Left lung (tissue), 10 donors: Measurements from ENCODE around the gene SOCS7. TPM values are rescaled to one million over a fixed set of nuclear protein-coding genes. Genes with fewer than 3 reads are reported as not detected.

Experiments used
- ATAC-seq: fragments of 200-7000 bp; cut with Tn5 transposase; one replicate; pipeline ENCODE4 v1.9.1; 2020; ENCODE audit warnings: moderate library complexity
- DNase-seq, 4 donors: peaks; one replicate each; pipeline ENCODE4 v3.0.0-alpha.2; 2013 to 2020
- H3K27ac ChIP-seq, 2 donors: fragments of 200-600 bp; sonication (generic) in 1 of 2; one replicate each; pipeline versions ENCODE4 v1.5.0 to v1.8.0; 2020 to 2021
- H3K27me3 ChIP-seq, 2 donors: fragments of 200-600 bp; sonication (generic) in 1 of 2; one replicate each; pipeline versions ENCODE4 v1.5.0 to v1.8.0; 2020 to 2021
- H3K36me3 ChIP-seq, 2 donors: fragments of 200-600 bp; sonication (generic) in 1 of 2; one replicate each; pipeline versions ENCODE4 v1.5.0 to v1.8.0; 2020 to 2021
- H3K4me1 ChIP-seq, 2 donors: fragments of 200-600 bp; one replicate each; pipeline ENCODE4 v1.8.0; 2021
- H3K4me3 ChIP-seq, 2 donors: fragments of 200-600 bp; sonication (generic) in 1 of 2; one replicate each; pipeline versions ENCODE4 v1.5.0 to v1.8.0; 2020 to 2021; ENCODE audit warnings: mild to moderate bottlenecking in 1 of 2
- H3K9me3 ChIP-seq, 2 donors: fragments of 200-600 bp; sonication (generic) in 1 of 2; one replicate each; pipeline versions ENCODE4 v1.5.0 to v1.8.0; 2020 to 2021
- intact Hi-C, 2 donors: fragments of 100-400 bp; cut with DNase I; formaldehyde crosslinking; loops; one replicate each; pipeline versions ENCODE4 v1.11.2 to v1.14.2; 2022
- polyA plus RNA-seq, 6 donors: library from polyadenylated mRNA; unstranded; fragments of 120-200 nt; gene quantifications; one replicate each; pipeline ENCODE4 v1.2.1, GENCODE V29; 2013; ENCODE audit not compliant: insufficient read length in 6 of 6
- total RNA-seq, 2 donors: library from RNA; stranded (reverse); fragmentation: NEBNext Ultra II Directional; extraction: Animal tissue kit (Norgen Biotek cat#: 25700); gene quantifications; one replicate each; pipeline ENCODE4 v1.2.1, GENCODE V29; 2021
- TF ChIP-seq, protein P1 (sequence below), 2 donors: fragments of 200-600 bp; sonication (generic) in 1 of 2; IDR thresholded peaks; one replicate each; pipeline versions ENCODE4 v1.5.0 to v1.8.0; 2021; ENCODE audit warnings: antibody characterized with exemption in 2 of 2
- donor health status: DM: no; HTN: yes; CAD: no.
- donor health status: DM: no; HTN: no; CAD: no.

The SOCS7 gene
- total and polyA plus RNA-seq, 8 donors = 14.1 to 22.6 (median 19.5) TPM

DNA sequence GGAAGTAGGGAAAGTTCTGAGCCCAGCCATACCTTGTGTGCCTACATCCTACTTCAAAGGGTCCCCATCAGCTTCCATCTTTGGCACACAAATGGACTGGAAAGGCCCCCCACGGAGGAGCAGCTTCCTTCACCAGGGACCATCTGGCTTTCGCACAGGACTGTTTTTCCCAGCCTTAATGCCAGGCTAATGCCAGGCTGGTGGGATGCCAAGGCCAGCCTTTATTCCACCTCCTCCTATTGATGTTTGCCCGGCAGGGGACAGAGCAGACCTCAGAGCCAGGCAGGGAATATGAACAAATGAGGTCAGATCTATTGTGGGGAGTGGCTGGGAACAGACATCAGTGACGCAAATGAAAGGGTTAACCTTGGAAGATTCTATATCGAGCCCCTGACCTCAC lies 13.6 kb upstream of the SOCS7 start:
- Histone ChIP-seq H3K4me1 (no peaks in the 10 kb centered on the region), H3K9me3 (no peaks in the 10 kb centered on the region), H3K36me3 (no peaks in the 10 kb centered on the region), H3K27ac (no peak overlapping the region), H3K4me3 (no peak overlapping the region), H3K27me3 (no peaks in the 10 kb centered on the region)
- intact Hi-C loops = no loop called here
- TF ChIP-seq, protein P1, sequence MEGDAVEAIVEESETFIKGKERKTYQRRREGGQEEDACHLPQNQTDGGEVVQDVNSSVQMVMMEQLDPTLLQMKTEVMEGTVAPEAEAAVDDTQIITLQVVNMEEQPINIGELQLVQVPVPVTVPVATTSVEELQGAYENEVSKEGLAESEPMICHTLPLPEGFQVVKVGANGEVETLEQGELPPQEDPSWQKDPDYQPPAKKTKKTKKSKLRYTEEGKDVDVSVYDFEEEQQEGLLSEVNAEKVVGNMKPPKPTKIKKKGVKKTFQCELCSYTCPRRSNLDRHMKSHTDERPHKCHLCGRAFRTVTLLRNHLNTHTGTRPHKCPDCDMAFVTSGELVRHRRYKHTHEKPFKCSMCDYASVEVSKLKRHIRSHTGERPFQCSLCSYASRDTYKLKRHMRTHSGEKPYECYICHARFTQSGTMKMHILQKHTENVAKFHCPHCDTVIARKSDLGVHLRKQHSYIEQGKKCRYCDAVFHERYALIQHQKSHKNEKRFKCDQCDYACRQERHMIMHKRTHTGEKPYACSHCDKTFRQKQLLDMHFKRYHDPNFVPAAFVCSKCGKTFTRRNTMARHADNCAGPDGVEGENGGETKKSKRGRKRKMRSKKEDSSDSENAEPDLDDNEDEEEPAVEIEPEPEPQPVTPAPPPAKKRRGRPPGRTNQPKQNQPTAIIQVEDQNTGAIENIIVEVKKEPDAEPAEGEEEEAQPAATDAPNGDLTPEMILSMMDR (IDR thresholded peaks at IDR 0.05) = no peak
- no peak for ATAC-seq
- DNase-seq = no peak

GRCh38 chr17:38338535-38338934 lies 13.1 kb upstream of the SOCS7 start:
- DNase-seq = no peak
- H3K27me3 ChIP-seq = no peaks in the 10 kb centered on the region
- no peak overlapping the region for H3K27ac ChIP-seq
- no peaks in the 10 kb centered on the region for H3K9me3 ChIP-seq
- H3K36me3 ChIP-seq = no peaks in the 10 kb centered on the region
- no peaks in the 10 kb centered on the region for H3K4me1 ChIP-seq
- TF ChIP-seq, protein P1 (IDR thresholded peaks at IDR 0.05) = no peak
- no peak overlapping the region for H3K4me3 ChIP-seq
- intact Hi-C loops = no loop called here
- no peak for ATAC-seq

DNA sequence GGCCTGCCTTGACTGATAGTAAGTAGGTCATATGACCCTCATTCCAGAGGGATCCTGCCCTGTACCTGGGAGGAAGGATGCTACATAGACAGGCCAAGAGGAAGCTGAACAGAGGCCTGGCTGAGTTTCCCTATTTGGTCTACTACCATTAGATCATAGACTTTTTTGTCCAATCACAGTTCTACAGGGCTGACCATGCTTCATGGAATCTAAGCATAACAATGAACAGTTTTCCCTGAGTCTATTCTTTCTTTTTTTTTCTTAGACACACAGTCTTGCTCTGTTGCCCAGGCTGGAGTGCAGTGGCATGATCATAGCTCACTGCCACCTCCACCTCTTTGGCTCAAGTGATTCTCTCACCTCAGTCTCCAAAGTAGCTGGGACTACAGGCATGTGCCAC lies 11.8 kb upstream of the SOCS7 start:
- DNase-seq (no peak), ATAC-seq (no peak)
- no peak overlapping the region for H3K27ac ChIP-seq
- intact Hi-C loops = no loop called here
- H3K27me3 ChIP-seq = no peaks in the 10 kb centered on the region
- no peaks in the 10 kb centered on the region for H3K9me3 ChIP-seq
- H3K36me3 ChIP-seq = no peaks in the 10 kb centered on the region
- no peaks in the 10 kb centered on the region for H3K4me1 ChIP-seq
- TF ChIP-seq, protein P1 (IDR thresholded peaks at IDR 0.05) = no peak
- no peak overlapping the region for H3K4me3 ChIP-seq

DNA sequence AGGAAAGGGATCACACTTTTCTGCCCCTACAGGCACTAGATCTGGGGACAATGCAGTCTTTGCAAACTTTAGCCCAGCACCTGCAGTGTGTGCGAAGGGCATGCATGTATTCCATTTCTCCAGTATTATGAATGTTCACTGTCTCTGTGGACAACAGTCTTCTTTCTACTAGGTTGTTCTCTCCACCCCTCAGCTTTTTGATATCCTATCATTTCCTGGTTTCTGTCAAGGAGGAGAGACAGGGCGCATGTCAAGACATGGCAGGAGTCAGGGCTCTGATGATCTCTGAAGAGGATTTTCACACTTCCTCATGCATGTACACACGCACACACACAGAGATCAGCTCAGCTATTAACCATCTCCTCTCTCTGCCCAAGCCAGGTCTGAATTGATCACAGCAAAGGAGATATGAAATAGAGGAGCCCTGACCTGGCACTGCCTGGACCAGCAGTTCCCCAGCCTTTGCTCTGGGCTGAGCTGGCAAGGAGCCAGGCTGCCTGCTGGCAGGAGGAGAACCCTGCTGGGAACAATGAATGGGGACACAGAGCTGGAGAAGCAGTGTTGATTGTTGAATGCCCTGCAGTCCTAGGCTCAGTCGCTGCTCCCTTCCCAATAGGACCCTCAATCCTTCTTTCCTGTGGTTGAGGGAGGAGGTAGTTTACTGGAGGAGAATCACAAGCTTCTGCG lies 10.5 kb upstream of the SOCS7 start:
- DNase-seq (peak in 2 of 4 donors; percentile 63 to 81), ATAC-seq (peak; percentile 51)
- no peaks in the 10 kb centered on the region for H3K9me3 ChIP-seq
- H3K27me3 ChIP-seq = no peaks in the 10 kb centered on the region
- H3K4me3 ChIP-seq = no peak overlapping the region
- no peaks in the 10 kb centered on the region for H3K4me1 ChIP-seq
- no peak overlapping the region for H3K27ac ChIP-seq
- TF ChIP-seq, protein P1 (IDR thresholded peaks at IDR 0.05) = no peak
- H3K36me3 ChIP-seq = no peaks in the 10 kb centered on the region
- intact Hi-C loops = no loop called here

- H3K4me3 ChIP-seq = no peak overlapping the region
- TF ChIP-seq, protein P1 (IDR thresholded peaks at IDR 0.05) = no peak
- no peak overlapping the region for H3K27ac ChIP-seq
- no peaks in the 10 kb centered on the region for H3K9me3 ChIP-seq
- DNase-seq (no peak), ATAC-seq (no peak)
- H3K36me3 ChIP-seq = no peaks in the 10 kb centered on the region
- no peaks in the 10 kb centered on the region for H3K4me1 ChIP-seq
- intact Hi-C loops = no loop called here
- H3K27me3 ChIP-seq = no peaks in the 10 kb centered on the region
Measured at GRCh38 chr17:38342886-38343607, 8.6 kb upstream of the SOCS7 start.
